ENCODE measurements around the gene UBTD1.

Gene UBTD1

DNA sequence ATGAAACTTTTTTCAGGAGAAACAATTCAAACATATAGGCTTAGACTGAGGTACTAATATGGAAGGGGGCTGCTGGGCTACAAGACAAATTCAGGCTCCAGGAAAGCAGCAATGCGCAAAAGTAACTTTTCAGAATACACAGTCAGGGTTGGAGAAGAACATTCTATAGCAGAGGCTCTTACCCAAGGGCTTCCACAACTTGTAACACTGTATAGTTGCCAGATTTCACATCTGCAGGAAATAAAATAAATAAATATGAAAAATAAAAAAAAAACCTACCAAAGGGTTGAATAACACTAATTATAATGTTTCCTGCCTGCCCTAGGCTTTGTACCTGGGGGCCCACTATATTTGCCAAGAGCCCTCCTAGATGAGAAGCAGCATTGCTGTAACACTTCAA, 14.8 kb upstream of the UBTD1 start:
- DNase-seq, result no peak

DNA sequence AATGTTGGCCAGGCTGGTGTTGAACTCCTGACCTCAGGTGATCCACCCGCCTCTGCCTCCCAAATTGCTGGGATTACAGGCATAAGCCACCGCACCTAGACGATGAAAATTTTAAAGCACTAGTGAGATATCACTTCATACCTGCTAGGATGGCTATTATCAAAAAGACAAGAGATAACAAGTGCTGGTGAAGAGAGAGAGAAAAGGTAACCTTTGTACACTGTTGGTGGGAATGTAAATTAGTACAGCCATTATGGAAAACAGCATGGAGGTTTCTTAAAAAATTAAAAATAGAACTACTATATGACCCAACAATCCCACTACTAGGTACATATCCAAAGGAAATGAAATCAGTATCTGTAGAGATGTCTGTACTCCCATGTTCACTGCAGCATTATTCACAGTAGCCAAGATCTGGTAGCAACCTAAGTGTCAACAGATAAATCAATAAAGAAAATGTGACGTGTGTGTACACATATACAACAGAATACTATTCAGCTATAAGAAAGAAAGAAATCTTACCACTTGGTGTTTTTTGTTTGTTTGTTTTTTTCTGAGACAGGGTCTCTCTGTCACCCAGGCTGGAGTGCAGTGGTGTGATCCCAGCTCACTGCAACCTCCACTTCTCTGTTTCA, 13.0 kb upstream of the UBTD1 start:
- no peak for DNase-seq

DNA sequence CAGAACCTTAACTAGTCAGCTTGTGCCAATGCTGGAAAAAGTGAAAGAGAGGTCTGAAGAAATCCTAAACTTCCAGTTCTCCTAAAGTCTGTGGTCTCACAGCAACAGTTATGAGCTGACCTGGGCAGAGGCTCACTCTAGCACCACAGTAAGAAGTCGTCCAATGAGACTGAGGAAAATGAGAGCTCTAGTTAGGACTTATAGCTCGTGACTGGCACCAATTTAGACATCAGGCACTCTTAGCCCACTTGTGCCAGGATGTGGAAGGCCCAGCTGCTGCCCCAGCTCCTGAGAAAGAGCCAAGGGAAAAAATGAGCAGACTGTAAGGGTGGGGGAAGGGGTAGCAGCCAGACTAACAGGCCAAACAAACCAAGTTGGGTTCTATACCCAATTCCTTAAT, 8.1 kb upstream of the UBTD1 start:
- peak; percentile 4 for DNase-seq

DNA sequence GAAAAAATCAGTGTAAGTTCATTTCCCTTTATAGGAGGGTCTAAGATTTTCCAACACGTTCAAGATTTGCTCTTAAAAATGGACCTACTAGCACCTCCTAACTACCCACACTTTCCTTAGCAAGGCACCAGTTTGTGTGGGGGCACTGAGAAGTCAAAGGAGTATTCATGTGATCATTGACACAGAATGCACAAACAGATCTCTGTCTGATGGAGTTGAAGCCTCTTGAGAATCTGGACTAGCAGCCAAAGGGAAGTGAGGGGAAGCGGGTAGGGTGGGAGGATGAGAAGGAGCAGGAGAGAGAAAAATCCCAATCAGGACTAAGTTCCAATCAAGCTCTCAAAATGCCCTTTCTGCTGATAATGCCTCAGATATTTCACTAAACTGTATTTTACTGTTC, 4.6 kb upstream of the UBTD1 start:
- no peak for DNase-seq

DNA sequence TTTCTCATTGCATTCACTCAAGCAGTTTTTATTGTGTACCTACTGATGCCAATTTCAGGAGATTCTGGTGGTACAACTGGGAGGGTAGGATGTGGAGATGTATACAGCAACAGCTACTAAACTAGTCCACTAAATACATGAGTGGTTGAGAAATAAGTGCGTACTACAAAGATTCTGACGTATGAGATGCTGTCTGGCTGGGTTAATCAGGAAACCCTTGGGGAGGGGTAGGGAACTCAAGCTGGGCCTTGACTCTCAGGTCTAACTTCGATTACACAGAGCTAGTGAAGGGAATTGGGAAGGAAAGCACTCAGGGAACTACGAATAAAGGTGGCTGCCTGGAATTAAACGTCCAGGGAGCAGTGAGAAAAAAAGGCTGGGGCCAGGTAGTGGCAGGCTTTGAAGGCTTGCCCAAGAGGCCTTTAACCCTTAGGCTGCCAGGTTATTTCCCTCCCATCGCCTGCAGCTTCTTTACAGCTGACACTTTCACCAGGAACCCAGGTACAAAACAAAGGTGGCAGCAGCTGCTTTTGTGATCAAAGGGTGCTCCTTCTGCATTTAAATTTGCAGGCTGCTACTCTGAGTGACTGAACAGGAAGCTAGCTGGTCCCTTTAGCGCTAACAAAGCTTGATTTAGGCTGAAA, 3.7 kb upstream of the UBTD1 start:
- no peak for DNase-seq

DNA sequence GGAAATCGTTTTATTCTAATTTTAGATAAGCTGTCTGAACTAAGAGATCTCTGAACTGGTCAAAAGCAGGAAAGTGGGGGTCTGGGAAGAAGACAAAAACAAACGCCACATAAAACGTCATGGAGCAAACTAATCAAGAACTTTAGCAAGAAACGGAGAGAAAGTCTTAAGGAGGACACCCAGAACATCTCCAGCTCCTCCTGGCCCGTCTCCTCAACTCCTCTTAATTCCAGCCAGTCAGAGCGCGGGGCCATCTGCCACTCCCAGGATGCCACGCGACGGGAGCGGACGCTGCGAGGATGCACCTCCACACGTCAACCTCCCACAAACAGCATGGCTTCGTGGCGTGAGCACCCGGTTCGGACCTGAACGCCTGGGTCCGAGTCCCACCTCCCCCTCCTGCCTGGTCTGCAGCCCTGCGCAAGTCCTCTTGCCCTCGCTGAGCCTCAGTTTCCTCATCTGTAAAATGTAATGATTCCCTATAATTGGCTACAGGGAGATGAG, 1.1 kb upstream of the UBTD1 start:
- peak; percentile 78 for DNase-seq

DNA sequence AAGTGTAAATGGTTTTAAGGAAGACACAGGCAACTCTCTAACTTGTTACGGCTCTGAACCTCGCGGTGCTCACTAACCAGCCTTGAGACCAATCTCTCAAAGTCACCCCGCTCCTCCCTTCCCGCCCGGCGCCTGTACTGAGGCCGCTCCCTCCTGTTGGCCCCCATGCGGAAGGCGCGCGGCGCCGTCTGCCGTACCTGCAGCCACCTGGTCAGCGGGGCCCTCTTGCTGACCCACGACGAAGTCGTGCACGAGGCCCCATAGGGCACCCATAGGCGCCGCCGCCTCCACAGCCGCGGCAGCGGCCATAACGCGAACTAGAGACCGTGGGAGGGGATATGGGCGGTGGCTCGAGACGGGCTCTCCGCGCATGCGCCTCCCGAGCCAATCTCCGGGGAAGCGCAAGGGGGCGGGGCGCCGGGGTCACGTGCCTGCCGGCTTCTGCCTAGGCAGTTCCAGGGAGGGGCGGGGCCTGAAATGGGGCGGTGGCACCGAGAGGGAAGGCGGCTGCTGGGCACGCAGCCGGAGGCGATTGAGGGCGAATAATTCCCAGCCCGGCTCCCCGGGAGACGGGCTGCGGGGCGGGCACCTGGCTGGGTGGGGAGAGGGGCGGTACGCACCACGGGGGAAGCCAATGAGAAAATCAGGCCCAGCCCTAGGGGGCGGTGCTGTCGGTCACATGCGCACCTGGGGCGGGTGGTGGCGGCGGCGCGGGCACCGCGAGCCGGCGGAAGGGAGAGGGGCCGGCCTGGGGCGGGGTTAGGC, 466 bp upstream of the UBTD1 start, which contains the start of gene MMS19:
Gene MMS19 (minus strand): TSS at position 347 of the 765 bp plus-strand sequence. CDS start 38 bp downstream, at position 309.
- DNase-seq, result peak; percentile 89

DNA sequence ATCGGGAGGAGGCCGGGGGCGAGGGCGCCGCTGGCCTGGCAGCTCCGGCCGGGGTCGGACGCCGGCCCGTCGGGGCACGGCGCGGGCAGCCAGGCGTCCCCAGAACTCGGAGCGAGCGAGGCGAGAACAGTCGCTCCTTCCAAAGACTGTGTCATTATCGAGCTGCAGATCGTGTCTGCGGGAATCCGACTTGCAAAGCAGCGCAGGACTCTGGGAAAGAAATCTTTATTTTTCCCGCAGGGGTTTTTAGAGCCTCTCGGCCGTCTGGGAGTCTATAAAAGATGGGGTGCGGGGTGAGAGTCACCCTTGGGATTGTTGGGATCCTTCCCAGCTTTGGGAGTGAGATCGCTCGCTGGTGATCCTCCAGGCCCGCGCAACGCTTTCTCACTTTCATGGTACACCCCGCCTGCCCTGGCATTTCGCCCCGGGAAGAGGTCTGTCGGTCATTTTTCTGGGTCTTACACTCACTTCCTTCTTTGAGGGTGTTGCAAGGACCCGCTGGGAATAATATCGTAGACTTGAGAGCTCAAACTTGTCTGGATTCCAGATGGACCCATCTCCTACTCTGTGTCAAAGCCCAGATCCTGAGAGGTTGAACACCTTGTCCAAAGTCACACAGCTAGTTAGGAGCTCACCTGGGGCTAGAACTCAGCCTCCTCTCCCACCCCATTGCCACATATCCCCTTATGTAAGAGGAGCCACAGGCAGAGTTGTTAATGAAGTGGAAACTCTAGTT, 1.0 kb downstream of the UBTD1 start:
- DNase-seq, result no peak

DNA sequence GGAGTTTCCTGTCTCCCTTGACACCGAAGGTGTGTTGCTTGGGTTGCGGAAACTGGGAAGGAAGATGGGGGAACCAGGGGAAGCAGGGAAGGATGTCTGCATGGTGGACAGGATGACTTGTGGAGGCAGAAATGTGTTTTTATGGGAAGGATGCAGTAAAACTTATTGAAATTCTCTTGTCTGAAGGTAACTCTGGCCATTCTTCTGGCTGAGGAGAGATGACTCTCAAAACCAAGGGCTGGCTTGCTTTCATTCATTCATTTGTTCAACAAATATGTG, 1.5 kb downstream of the UBTD1 start:
- no peak for DNase-seq

DNA sequence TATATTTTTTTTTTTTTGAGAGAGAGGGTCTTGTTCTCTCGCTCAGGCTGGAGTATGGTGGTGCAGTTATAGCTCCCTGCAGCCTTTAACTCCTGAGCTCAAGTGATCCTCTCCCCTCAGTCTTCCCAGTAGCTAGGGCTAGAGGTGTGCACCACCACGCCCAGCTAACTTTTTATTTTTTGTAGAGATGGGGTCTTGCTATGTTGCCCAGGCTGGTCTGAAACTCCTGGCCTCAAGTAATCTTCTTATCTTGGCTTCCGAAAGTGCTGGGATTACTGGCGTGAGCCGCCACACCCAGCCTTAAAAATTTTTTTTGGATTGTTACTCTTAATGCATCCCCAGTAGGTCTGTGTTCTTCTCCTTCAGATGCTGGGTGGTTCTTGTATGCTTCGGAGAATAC, 4.2 kb downstream of the UBTD1 start:
- DNase-seq, result no peak

DNA sequence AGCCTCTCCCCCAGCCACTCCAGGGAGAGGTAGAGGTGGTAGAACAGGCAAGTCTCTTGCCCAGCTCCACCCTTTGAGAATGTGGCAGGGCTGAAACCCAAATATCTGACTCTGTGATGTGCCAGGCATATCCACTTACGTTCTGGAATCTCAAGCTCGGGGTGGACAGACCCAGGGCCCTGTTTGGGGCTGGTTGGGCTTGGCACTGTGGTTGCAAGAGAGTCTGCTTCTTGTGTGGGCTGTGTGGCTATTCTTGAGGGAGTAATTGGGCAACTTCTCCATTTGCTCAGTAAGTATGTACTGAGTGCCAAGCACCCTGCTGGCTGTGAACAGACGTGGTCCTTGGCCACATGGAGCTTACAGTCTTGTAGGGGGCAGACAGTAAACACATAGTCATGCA, 4.7 kb downstream of the UBTD1 start:
- DNase-seq, result no peak

DNA sequence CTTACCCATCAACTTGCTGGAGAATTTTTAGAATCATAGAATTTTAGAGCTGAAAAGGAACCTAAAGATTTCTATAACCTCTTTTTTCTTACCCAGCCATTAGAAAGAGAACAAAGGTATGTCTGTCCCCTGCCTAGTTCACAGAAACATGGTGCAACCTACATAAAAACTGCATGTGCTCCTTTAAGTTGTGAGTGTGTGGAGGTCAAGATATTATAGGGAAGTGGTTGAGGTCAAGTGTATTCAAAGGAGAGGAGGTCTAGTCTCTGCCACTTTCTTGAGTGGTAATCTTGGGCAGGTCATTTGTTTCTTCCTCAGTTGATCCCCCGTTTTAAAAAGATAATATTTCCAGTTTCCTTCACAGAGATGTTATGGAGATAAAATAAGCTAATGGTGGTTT, 6.4 kb downstream of the UBTD1 start:
- no peak for DNase-seq

DNA sequence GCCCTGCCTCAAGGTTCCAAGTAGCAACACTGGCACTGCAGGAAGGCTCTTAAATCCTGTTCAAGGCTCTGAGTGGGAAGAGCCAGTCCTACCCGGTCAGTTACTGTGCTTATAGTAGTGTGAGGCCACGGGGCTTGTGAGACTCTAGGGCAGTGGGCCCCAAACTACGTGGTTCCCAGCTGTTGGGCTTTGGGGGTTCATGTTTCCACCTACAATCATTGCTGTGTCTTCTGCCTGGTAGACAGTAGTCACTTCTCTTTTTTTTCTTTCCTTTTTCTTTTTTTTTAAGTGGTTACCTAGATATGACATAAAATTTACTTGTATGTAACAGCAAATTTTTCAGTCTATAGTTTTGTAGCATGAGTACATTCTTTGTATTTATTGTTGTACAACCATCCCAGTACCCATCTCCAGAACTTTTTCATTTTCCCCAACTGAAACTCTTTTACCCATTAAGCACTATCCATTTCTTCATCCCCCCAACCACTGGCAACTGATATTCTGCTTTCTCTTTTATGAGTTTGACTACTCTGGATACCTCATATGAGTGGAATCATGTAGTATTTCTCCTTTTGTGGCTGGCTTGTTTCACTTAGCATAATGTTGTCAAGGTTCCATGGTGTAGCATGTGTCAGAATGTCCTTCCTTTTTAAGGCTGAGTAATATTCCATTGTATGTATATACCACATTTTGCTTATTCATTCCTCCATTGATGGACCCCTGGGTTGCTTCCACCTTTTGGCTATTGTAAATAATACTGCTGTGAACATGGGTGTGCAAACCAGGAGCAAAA, 7.7 kb downstream of the UBTD1 start:
- no peak for DNase-seq

DNA sequence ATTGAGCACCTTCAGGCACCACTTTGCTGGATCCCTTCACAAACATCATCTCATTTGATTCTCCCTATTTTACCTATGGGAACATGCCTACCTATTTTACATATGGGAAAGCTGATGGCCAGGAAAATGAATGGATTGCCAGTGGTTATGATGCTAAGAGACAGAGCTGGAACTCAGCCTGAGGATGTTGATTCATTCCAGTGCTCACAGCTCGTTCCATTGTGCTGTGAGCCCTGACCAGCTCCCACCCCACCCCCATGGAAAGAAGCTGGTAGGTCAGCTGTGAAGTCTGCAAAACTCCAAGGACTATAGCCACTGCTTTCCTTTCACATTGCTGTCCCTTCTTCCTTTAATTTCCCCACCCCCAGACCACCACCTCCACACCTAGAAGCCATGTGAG, 9.6 kb downstream of the UBTD1 start:
- no peak for DNase-seq

DNA sequence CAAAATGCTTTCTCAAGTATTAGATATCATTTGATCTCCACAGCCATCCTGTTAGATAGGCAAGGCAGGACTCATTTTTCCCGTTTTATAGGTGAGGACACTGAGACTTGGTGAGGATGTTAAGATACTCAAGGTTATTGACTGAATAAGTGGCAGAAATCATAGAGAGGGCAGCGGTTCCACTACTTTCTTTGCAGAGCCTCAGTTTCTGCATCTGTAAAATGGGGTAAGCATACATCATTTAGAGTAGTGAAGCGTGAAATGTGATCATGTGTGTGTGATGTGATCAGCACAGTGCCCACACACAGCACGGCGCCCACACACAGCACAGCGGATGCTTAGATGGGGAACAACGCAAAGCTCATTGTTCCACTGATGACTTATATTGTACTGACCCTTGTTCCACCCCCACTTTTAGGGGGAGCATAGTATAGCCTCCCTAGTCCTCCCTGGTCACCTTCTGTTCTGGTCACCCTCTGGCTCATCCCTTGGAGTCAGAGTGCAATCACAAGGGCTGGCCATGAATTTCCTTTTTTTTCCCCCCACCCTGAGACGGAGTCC, 10.5 kb downstream of the UBTD1 start:
- no peak for DNase-seq

DNA sequence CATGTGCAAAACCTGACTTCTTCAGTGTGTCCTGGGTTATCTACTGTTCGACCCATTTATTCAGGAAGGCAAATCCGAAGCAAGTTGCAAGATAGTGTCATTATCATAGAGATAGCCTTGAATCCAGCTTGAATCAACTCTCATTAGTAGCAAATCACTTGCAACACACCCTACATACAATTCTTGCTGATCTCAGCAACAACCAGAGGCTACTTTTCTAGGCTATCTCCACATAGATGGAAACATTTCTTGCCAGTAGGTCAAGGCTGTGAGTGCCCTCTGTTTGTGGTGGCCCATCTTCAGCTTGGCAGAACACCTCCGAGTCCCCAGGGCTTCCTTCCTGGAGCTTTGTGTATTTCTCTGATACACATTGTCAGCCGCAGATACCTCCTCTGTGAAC, 12.0 kb downstream of the UBTD1 start:
- no peak for DNase-seq

DNA sequence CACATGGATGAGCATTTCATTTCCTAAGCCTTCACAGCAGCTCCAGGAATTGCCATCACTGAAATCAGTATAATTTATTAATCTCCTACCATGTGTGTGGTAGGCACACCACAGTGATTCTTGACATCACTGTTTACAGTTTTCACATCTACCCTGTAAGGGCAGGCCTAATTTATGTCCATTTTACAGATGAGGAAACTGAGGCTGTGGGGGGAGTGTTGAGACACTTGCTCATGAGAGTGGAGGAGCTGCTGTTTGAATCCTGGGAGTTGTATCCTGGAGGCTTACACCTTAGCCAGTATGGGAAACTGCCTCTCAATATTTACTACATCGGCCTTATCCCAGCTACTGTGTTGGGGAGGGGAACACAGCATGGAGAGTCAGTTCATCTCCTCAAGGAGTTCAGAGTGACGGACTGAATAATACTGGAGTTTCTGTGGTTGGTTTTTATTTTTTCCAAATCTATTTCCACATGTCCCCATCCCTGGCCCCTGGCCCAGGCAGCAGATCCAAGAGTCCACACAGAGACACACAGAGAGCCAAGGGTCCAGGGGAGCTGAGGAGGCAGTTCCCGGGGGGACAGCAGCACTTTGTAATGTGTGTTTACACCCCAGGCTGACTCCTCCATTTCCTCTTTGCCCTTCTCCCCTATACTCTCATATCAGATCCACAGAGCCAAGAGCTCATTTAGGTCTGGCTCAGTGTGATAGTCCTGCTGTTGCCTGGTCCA, 13.2 kb downstream of the UBTD1 start:
- DNase-seq, result no peak

DNA sequence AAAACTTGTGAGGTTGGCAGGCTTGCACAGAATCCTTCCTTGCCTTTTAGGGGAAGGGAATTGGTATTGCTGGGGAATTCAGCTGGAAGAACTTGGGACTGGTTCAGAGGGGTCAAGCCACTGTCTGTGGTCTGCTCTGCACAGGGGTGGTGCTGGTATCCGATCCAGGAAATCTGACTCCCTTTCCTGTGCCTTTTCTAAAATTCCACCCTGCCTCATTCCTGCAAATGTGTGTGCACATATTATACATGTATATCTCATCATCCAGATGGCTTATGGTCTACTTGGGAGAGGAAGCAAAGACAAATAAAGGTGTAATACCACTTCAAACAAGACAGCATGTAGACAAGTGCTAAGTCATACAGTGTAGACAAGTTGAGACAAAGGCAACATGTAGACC, 14.3 kb downstream of the UBTD1 start:
- peak; percentile 50 for DNase-seq

DNA sequence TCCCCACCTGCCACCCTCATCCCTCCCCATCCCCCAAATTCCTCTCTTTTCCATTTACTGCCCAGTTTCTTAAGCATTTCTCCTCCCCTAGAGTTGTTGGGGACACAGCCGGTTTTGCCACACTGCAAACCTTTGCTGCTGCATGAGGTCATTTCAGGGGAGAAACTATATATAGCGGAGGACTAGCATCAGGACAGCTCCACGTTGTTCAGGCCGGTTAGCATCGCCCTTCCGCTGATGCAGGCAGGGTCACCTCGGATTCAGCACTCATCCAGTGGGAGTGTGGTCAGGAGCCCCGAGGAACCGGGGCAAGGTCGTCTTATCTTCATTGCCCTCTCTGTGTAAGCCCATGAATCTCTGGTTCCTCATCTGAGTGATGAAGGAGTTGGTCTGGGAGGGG, 15.6 kb downstream of the UBTD1 start:
- DNase-seq, result no peak

DNA sequence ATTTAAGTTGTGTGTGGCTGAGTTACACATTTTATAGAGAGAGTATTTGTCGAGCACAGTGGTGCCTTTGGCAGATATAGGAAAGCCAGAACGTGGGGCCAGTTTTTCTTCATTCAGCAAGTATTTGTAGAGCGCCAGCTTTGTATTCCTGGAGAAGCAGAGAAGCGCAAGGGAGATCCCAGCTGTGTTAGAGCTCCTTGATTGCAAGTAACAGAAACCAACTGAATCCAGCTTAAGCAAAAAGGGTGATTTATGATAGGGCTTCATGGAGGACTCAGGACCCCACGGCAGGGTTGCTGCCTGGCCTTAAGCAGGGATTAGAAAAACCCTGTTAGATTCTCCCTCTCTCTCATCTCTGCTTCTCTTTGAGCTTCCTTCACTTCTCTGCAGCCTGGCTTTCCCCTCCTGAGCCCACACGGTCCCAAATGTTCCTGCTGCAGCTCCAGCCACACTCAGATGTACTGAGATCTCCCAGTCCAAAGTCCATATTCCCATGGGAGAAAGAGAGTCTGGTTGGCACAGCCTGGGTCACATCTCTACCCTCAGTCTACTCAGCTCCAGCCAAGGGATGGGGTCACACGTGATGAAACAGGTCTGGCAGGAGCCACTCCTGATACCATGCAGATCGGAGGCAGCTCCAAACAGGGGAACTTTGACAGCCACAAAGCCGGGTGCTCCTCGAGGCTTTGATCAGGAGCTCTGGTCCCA, 16.7 kb downstream of the UBTD1 start:
- DNase-seq, result no peak
